Kidney glomerular epithelial cell (primary cell): ENCODE data around the gene C11orf91.
"Not testable (repeated sequence)": the region's sequence is repeated elsewhere in the genome, so short reads cannot be mapped to it uniquely, and the experiment has no call there.

Experiments used
- DNase-seq: peaks from one replicate; lab custom pipeline; 2025; lab: John Stamatoyannopoulos, UW

C11orf91 gene, protein sequence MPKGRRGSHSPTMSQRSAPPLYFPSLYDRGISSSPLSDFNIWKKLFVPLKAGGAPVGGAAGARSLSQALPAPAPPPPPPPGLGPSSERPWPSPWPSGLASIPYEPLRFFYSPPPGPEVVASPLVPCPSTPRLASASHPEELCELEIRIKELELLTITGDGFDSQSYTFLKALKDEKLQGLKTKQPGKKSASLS

GRCh38 chr11:33700502-33701271 is at the start of gene C11orf91:
Gene C11orf91 (minus strand): TSS chr11:33700826. CDS start chr11:33700740, 86 bp downstream.
- DNase-seq: peak; percentile 92

- DNase-seq: no peak
These were observed 47.4 kb upstream of the C11orf91 start for GRCh38 chr11:33747979-33748378.

- DNase-seq: no peak
These were observed 42.7 kb upstream of the C11orf91 start for GRCh38 chr11:33743291-33743690.

DNA sequence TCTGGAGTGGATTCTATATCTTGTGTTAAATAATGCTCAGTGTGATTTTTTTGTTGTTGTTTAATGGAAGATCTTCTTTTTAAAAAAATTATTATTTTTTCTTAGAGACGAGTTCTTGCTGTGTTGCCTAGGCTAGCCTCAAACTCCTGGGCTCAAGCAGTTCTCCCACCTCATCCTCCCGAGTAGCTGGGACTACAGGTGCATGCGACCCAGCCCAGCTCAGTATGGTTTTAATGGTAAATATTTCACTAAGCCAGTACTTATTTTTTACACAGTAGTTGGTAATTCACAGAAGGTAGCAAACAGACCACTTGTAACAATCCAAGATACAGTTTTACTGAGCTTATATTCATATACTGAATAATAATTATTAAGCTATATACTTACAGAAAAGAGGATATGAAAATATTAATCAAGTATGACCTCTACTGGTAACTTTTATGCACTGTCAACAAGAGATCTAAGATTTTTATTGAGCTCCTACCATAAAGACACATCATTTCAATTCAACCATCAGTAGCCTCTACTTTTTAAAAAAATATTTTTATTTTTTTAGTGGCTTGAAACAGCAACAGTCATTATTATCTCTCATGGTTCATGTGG is 41.7 kb upstream of the C11orf91 start:
- DNase-seq: peak; percentile 30

DNA sequence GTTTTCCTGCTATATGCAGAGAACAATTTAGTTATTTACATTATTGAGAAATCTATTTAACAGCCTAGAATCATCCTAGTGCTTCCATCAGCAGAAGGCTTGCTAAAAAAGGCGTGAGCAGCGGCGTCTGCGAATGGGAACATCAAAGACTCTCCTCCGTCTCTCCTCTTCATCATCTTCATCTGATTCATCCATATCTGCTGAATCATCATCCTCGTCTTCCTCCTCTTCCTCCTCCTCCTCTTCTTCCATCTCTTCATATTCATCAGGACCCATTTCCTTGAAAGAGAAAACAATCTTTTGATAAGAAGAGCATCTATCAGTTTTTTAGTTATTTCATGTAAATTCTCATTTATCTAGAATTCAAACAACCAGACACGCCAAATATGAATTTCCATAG is 41.2 kb upstream of the C11orf91 start:
- DNase-seq: no peak

DNA sequence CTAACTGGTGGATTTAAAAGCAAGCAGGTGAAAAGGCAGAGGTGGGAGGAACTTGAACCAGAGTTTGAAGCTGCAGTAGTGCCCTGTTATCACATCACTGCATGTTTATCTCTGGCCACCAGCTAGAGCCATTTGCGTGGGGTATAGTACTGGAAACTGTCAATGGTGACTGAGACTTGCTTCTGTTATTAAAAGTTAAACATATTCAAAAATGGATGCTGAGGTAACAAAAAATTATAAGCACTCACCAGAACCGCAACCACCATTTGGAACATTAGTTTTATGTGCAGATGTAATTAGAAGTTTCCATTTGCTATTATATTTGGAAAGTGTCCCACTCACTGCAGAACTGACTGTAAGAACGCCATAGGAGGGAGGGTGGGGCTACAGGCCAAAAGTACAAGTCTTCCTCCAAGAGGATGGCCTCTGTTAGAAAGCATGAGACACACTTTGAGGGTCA is 36.8 kb upstream of the C11orf91 start:
- no peak for DNase-seq

- DNase-seq: peak; percentile 90
These were observed 35.7 kb upstream of the C11orf91 start, which contains the start of gene CD59 for GRCh38 chr11:33736148-33736812. Gene CD59 (minus strand): TSS chr11:33736423. CDS start chr11:33722445, 13,978 bp downstream.

- peak; percentile 58 for DNase-seq
These were observed 34.9 kb upstream of the C11orf91 start for GRCh38 chr11:33735271-33736147.

DNA sequence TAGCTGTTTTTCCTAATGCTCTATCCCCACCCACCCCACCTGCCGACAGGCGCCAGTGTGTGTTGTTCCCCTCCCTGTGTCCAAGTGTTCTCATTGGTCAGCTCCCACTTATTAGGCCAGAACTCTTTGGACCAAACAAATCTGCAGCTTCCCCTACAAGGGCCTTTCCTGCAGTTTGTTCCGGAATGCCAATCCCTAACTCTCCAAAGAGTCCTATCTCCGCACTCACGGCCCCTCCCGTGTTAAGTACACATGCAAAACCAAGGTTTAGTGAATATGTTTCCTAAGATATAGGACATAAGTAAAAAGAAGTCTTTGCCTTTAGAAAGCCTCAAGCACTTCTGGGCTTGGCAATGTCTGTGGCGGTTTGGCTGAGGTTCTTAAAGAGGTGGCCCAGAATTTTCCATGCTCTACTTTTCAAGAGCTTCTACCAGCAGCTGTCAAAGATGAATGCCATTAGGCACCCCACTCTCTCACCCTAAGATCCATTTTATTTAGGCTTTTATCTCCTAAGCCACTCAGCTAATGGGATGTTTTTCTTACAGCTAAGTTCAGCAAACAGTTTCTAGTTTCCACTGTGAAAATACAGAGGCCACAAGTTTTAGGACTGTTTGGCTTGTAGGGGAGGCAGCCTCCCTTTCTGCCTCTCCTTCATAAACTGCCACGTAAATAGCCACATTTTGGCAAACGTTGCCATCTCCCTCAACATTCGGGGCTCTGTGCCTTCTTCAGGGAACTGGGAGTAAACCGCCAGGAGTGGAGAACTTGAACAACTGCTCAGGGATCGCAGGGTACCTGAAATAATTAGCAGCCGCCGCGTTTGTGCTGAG is 34.0 kb upstream of the C11orf91 start:
- DNase-seq: no peak

GRCh38 chr11:33733980-33734379 is 33.4 kb upstream of the C11orf91 start:
- DNase-seq: no peak

GRCh38 chr11:33731723-33732531 is 31.3 kb upstream of the C11orf91 start:
- no peak for DNase-seq

DNA sequence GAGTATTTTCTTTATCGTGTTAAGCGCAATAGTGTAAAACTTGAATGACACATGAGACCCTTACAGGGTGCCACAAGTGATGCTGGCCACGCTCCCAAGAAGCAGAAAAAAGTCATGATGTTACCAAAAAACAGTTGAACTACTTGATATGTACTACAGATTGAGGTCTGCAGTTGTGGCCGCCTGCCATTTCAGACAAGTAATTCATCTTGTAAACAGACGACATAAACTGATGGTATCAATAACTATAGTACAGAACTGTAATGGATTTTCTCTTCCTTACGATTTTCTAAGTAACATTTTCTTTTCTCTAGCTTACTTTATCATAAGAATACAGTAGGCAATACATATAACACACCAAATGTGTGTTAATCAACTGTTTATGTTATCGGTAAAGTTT is 30.1 kb upstream of the C11orf91 start:
- no peak for DNase-seq

DNA sequence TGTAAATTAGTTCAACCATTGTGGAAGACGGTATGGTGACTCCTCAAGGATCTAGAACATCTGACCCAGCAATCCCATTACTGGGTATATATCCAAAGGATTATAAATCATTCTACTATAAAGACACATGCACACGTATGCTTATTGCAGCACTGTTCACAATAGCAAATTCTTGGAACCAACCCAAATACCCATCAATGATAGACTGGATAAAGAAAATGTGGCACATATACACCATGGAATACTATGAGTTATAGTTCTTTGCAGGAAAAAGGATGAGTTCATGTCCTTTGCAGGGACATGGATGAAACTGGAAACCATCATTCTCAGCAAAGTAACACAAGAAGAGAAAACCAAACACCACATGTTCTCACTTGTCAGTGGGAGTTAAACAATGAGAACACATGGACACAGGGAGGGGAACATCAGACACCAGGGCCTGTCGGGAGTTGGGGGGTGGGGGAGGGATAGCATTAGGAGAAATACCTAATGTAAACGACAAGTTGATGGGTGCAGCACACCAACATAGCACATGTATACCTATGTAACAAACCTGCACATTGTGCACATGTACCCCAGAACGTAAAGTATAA is 28.5 kb upstream of the C11orf91 start:
- not testable (repeated sequence) for DNase-seq

DNA sequence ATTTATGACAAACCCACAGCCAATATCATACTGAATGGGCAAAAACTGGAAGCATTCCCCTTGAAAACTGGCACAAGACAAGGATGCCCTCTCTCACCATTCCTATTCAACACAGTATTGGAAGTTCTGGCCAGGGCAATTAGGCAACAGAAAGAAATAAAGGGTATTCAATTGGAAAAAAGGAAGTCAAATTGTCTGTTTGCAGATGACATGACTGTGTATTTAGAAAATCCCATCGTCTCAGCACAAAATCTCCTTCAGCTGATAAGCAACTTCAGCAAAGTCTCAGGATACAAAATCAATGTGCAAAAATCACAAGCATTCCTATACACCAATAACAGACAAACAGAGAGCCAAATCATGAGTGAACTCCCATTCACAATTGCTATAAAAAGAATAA is 26.9 kb upstream of the C11orf91 start:
- not testable (repeated sequence) for DNase-seq

- DNase-seq: no peak
These were observed 24.9 kb upstream of the C11orf91 start for GRCh38 chr11:33725496-33725895.

DNA sequence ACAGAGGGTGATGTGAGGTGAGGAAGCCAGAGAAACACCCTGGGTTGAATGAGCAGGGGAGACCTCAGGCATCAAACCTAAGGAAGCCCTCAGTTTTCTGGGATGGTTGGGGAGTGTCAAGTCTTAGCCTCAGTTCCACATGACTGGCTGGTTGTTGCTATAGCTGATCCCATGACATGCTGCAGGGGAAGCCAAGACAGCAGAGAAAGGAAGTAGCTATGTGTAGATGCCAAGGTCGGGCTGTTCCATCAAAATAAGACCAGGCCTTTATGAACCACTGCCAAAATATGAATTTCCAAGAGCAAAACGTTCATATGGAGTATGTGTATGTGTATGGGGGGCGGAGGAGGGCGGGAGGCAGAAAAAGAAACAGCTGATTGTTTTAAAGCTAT is 24.0 kb upstream of the C11orf91 start:
- peak; percentile 73 for DNase-seq

DNA sequence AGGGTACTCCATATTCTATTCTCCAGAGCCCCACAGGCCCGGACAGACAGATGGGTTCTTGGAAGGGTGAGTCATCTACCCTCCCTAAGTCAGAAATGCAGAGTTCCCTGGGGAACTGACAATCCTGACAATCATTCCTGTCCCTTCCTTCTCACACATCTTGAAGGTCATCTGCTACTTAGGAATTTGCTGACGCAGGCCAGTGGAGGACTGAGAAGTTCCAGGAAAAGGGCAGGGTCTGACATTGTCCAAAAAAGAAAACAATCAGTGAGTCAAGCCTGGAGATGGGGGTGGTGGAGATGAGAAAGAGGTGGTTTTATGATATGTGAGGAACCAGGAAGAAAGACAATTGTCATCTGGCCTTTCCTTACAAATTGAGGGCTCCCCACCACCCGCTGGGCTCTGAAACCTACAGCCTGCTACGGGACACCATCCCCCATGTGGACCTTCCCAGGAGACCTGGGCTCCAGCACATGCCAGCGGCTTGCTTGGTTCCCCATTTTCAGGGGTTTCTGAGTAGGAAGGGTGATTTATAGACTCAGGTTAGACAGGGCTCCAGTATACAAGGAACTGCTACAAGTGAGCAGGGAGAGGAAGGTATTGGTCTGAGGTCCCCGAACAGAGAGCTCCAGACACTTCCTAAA is 22.7 kb upstream of the C11orf91 start:
- peak; percentile 71 for DNase-seq

- DNase-seq: no peak
These were observed 22.1 kb upstream of the C11orf91 start for GRCh38 chr11:33722590-33723234.
